HCT116 (cell line): ENCODE results near the gene UCN2. TPM values are rescaled to one million over a fixed set of nuclear protein-coding genes. Genes with fewer than 3 reads are reported as not detected.

Experiments
- ATAC-seq: fragments of 200-7000 bp; cut with Tn5 transposase; 2 replicates; pipeline ENCODE4 v1.9.1; 2020; ENCODE audit warnings: mild to moderate bottlenecking, moderate library complexity
- BruUV-seq: library from RNA; stranded (reverse); fragments of 400-500 nt; replicated peaks from 2 replicates; lab custom pipeline; 2021; lab: Mats Ljungman, UMichigan
- CTCF ChIA-PET: fragments of 300-600 bp; sonication (Branson Sonifier 250); formaldehyde crosslinking; loops from one replicate; lab custom pipeline; 2021; ENCODE audit warnings: antibody characterized with exemption; lab: Charles Lee
- POLR2A ChIA-PET: fragments of 300-600, 350-600 bp; sonication (Branson Sonifier 250); formaldehyde crosslinking; loops from one replicate; lab custom pipeline; 2021; ENCODE audit warnings: antibody characterized with exemption; lab: Charles Lee
- RAD21 ChIA-PET, 2 experiments: fragments of 300-600 bp; sonication (Branson Sonifier 250); formaldehyde crosslinking; loops; one replicate each; lab custom pipeline; 2023; ENCODE audit warnings: low total read pairs in 2 of 2; ENCODE audit not compliant: uncharacterized antibody in 2 of 2, unreplicated experiment in 2 of 2, low non-redundant PET in 1 of 2; lab: Charles Lee
- DNase-seq: peaks from one replicate; pipeline ENCODE4 v3.0.0-alpha.2; 2010; ENCODE audit warnings: low read depth, low spot score
- H2AFZ ChIP-seq: fragments of 200-600 bp; shearing (Covaris generic), sonication (generic); 2 replicates; pipeline ENCODE4 v1.6.1; 2017; ENCODE audit warnings: low read depth, mixed run types, mixed read lengths, antibody characterized with exemption, low read length; ENCODE audit not compliant: poor library complexity, severe bottlenecking
- H3K27ac ChIP-seq: 2 replicates; pipeline ENCODE4 v1.5.1; 2012; ENCODE audit warnings: low read depth, low read length
- H3K27me3 ChIP-seq: fragments of 200-600 bp; sonication (generic); 2 replicates; pipeline ENCODE4 v1.6.1; 2016; ENCODE audit warnings: mixed run types, low read length, mixed read lengths; ENCODE audit not compliant: insufficient read depth
- H3K36me3 ChIP-seq, 2 experiments: fragments of 200-500 bp in 1 of 2; fragments of 200-600 bp in 1 of 2; sonication (Bioruptor generic) in 1 of 2; sonication (generic) in 1 of 2; 2 replicates each; pipeline versions ENCODE4 v1.5.1 to v1.6.1; 2014 to 2016; ENCODE audit warnings: low read length in 2 of 2, inconsistent platforms in 1 of 2, mixed read lengths in 1 of 2, mixed run types in 1 of 2; ENCODE audit not compliant: insufficient read depth in 2 of 2, control insufficient read depth in 1 of 2
- H3K4me1 ChIP-seq, 2 experiments: fragments of 200-600 bp in 1 of 2; sonication (generic) in 1 of 2; 2 replicates each; pipeline versions ENCODE4 v1.5.1 to v1.6.1; 2012 to 2017; ENCODE audit warnings: low read length in 2 of 2, inconsistent platforms in 1 of 2, mild to moderate bottlenecking in 1 of 2, mixed read lengths in 1 of 2, mixed run types in 1 of 2, moderate library complexity in 1 of 2; ENCODE audit not compliant: insufficient read depth in 2 of 2, control insufficient read depth in 1 of 2
- H3K4me2 ChIP-seq: fragments of 200-600 bp; sonication (generic); 2 replicates; pipeline ENCODE4 v1.6.1; 2017; ENCODE audit warnings: mixed run types, low read length, mixed read lengths
- H3K4me3 ChIP-seq, 2 experiments: fragments of 200-600 bp in 1 of 2; sonication (generic) in 1 of 2; replicated peaks in 1 of 2; 2 replicates each; pipeline ENCODE4 v1.5.1; 2011 to 2016; ENCODE audit warnings: low read length in 2 of 2, control low read depth in 1 of 2, low read depth in 1 of 2, mild to moderate bottlenecking in 1 of 2, mixed read lengths in 1 of 2, mixed run types in 1 of 2
- H3K79me2 ChIP-seq: fragments of 200-600 bp; sonication (generic); 2 replicates; pipeline ENCODE4 v1.6.1; 2017; ENCODE audit warnings: mild to moderate bottlenecking, mixed run types, low read length, moderate library complexity, mixed read lengths; ENCODE audit not compliant: insufficient read depth
- H3K9ac ChIP-seq: fragments of 200-600 bp; sonication (generic); 2 replicates; pipeline ENCODE4 v1.6.1; 2016; ENCODE audit warnings: low read length, mixed read lengths
- H3K9me2 ChIP-seq: fragments of 200-600 bp; sonication (generic), shearing (Covaris generic); 2 replicates; pipeline ENCODE4 v1.6.1; 2017; ENCODE audit warnings: mixed run types, mild to moderate bottlenecking, moderate library complexity; ENCODE audit not compliant: insufficient read depth
- H3K9me3 ChIP-seq, 2 experiments: fragments of 200-500 bp in 1 of 2; fragments of 200-600 bp in 1 of 2; sonication (Bioruptor generic) in 1 of 2; sonication (generic) in 1 of 2; 2 replicates each; pipeline ENCODE4 v1.6.1; 2014 to 2017; ENCODE audit warnings: low read length in 2 of 2, mixed read lengths in 2 of 2, inconsistent platforms in 1 of 2, low read depth in 1 of 2, mild to moderate bottlenecking in 1 of 2, mixed run types in 1 of 2, moderate library complexity in 1 of 2; ENCODE audit not compliant: control insufficient read depth in 1 of 2, insufficient read depth in 1 of 2
- H4K20me1 ChIP-seq: fragments of 200-600 bp; sonication (generic), shearing (Covaris generic); 2 replicates; pipeline ENCODE4 v1.6.1; 2017; ENCODE audit warnings: mixed run types, mild to moderate bottlenecking, moderate library complexity; ENCODE audit not compliant: insufficient read depth
- CBX3 ChIP-seq: IDR thresholded peaks from 2 replicates; pipeline ENCODE4 v1.6.1; 2012; ENCODE audit warnings: low read depth
- CEBPB ChIP-seq: IDR thresholded peaks from 2 replicates; pipeline ENCODE4 v1.6.1; 2012; ENCODE audit warnings: low read depth
- CTCF ChIP-seq, 3 experiments: fragments of 200-600 bp in 1 of 3; sonication (generic) in 1 of 3; IDR thresholded peaks in 2 of 3; conservative IDR thresholded peaks in 1 of 3; 2 replicates each; pipeline ENCODE4 v1.5.1; 2012 to 2017; ENCODE audit warnings: low read depth in 2 of 3, low read length in 2 of 3, antibody characterized with exemption in 1 of 3, borderline replicate concordance in 1 of 3, control low read depth in 1 of 3, mild to moderate bottlenecking in 1 of 3, mixed read lengths in 1 of 3, mixed run types in 1 of 3, moderate library complexity in 1 of 3; ENCODE audit not compliant: insufficient read depth in 1 of 3
- ELF1 ChIP-seq: IDR thresholded peaks from 2 replicates; pipeline ENCODE4 v1.6.1; 2012; ENCODE audit warnings: low read depth, borderline replicate concordance
- EZH2 ChIP-seq: fragments of 200-600 bp; sonication (generic); IDR thresholded peaks from 2 replicates; pipeline ENCODE4 v1.6.1; 2017; ENCODE audit warnings: antibody characterized with exemption, mixed run types
- JUND ChIP-seq: IDR thresholded peaks from 2 replicates; pipeline ENCODE4 v1.6.1; 2012
- SRF ChIP-seq: IDR thresholded peaks from 2 replicates; pipeline ENCODE4 v1.6.1; 2012; ENCODE audit warnings: low read depth
- TCF7L2 ChIP-seq: IDR thresholded peaks from 2 replicates; pipeline ENCODE4 v1.7.0; 2011; ENCODE audit warnings: borderline replicate concordance, inconsistent platforms; ENCODE audit not compliant: insufficient read depth, insufficient read length; ENCODE audit errors: extremely low read depth
- YY1 ChIP-seq: IDR thresholded peaks from 2 replicates; pipeline ENCODE4 v1.6.1; 2011; ENCODE audit warnings: low read length, low read depth, moderate library complexity, mild to moderate bottlenecking; ENCODE audit not compliant: insufficient replicate concordance; ENCODE audit errors: extremely low read depth
- ZBTB33 ChIP-seq: IDR thresholded peaks from 2 replicates; pipeline ENCODE4 v1.6.1; 2011; ENCODE audit warnings: mild to moderate bottlenecking, low read length, moderate library complexity; ENCODE audit not compliant: insufficient replicate concordance; ENCODE audit errors: extremely low read depth
- ZFX ChIP-seq: fragments of 450-650 bp; IDR thresholded peaks from 2 replicates; pipeline ENCODE4 v1.6.1; 2017
- intact Hi-C: fragments of 100-400 bp; cut with micrococcal nuclease; formaldehyde crosslinking; loops from 2 replicates; pipeline ENCODE4 v1.10.0; 2022
- total RNA-seq: library from RNA; stranded (reverse); gene quantifications from one replicate; pipeline ENCODE4 v1.2.1, GENCODE V29; 2021; ENCODE audit not compliant: unreplicated experiment
- TF ChIP-seq, protein P1 (sequence below): IDR thresholded peaks from 2 replicates; pipeline ENCODE4 v1.6.1; 2012

UCN2 gene
- total RNA-seq, 1 experiment from 2014 or later, result 1.5 TPM

GRCh38 chr3:48536116-48536515 lies 27.5 kb downstream of the UCN2 start:
- Histone ChIP-seq H3K27me3 (no peaks in the 10 kb centered on the region), H3K9me3 (no peaks in the 10 kb centered on the region), H3K36me3 (peaks cover 4 to 27% of the 10 kb centered on the region in 2 experiments; a peak in 3 of 4 replicates), H3K27ac (no peak overlapping the region), H3K79me2 (no peaks in the 10 kb centered on the region), H3K9me2 (no peaks in the 10 kb centered on the region), H3K4me1 (no peaks in the 10 kb centered on the region), H3K4me3 (no peak overlapping the region), H3K4me2 (no peak overlapping the region), H2AFZ (no peak overlapping the region), H4K20me1 (no peaks in the 10 kb centered on the region), H3K9ac (no peak overlapping the region)
- intact Hi-C loops, result no loop called here
- ChIA-PET POLR2A (no interaction called here), RAD21 (no interaction called here), CTCF (no interaction called here)
- ATAC-seq (no peak), DNase-seq (no peak)
- TF ChIP-seq EZH2 (no peak), YY1 (no peak), SRF (no peak), ZFX (no peak), CTCF (IDR thresholded peaks at IDR 0.05 in 2 of 3, conservative IDR thresholded peaks at IDR 0.05 in 1 of 3; ENCODE audit: borderline replicate concordance in 1 of 3, insufficient read depth in 1 of 3, low read depth in 2 of 3, low read length in 2 of 3) (no peak), JUND (no peak), ZBTB33 (no peak), ELF1 (no peak), CEBPB (no peak), TCF7L2 (no peak), CBX3 (no peak)
- TF ChIP-seq, protein P1, sequence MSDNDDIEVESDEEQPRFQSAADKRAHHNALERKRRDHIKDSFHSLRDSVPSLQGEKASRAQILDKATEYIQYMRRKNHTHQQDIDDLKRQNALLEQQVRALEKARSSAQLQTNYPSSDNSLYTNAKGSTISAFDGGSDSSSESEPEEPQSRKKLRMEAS, result no peak
- BruUV-seq, result no TSS peak
